A549 (cell line): Measurements from ENCODE around the gene PRUNE2.

Experiments
- CTCF ChIP-seq: fragments of >200 bp; sonication (Bioruptor Twin); formaldehyde crosslinking; IDR thresholded peaks from 3 replicates; pipeline ENCODE4 v1.5.1; 2016
- EP300 ChIP-seq, 2 experiments: fragments of >200 bp; sonication (Bioruptor Twin); formaldehyde crosslinking; IDR thresholded peaks; 2 replicates in 1 of 2; 3 replicates in 1 of 2; pipeline ENCODE4 v1.6.1; 2016 to 2017
- POLR2A ChIP-seq: IDR thresholded peaks from 2 replicates; pipeline ENCODE4 v1.6.1; 2012; ENCODE audit warnings: mild to moderate bottlenecking, low read length
- POLR2AphosphoS2 ChIP-seq: conservative IDR thresholded peaks from 2 replicates; pipeline ENCODE4 v1.6.1; 2012; ENCODE audit warnings: low read length, improper control_type of control experiment, inconsistent platforms
- RARB ChIP-seq: fragments of 250-450 bp; sonication (Bioruptor Pico); IDR thresholded peaks from 2 replicates; pipeline ENCODE4 v1.8.0; 2021; ENCODE audit warnings: mild to moderate bottlenecking, moderate library complexity
- REST ChIP-seq: fragments of 200-600 bp; sonication (generic); IDR thresholded peaks from 2 replicates; pipeline ENCODE4 v1.6.1; 2016; ENCODE audit warnings: antibody characterized with exemption, mild to moderate bottlenecking, moderate library complexity

- TF ChIP-seq CTCF, result no peak
- no peak for TF ChIP-seq POLR2AphosphoS2
- no peak for TF ChIP-seq POLR2A
- no peak for TF ChIP-seq REST
- TF ChIP-seq EP300 (IDR thresholded peaks at IDR 0.05), result no peak
- TF ChIP-seq RARB (CRISPR knock-in tag), result no peak
Observed at GRCh38 chr9:76883341-76883855, 22.5 kb downstream of the PRUNE2 start.
